ENCODE data around the gene BRD4.

DNA sequence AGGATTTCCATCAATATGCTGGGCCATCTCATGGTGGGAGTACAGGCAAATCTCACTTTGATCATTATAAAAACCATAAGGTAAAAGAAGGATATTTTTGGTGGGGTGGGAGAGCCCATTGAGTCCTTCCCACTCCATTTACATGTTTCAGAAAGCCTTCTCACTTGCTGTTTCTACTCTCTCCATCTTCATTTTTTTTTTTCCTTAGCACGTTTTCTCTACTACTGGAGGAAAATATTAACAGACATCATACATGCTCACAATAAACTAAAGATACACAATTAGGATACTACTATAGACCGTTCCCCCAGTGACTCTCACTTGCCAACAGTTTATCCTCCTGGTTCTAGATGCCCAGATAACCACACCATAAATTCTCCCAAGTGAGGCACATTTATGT, 49.1 kb upstream of the BRD4 start:
- TF ChIP-seq, protein P1, sequence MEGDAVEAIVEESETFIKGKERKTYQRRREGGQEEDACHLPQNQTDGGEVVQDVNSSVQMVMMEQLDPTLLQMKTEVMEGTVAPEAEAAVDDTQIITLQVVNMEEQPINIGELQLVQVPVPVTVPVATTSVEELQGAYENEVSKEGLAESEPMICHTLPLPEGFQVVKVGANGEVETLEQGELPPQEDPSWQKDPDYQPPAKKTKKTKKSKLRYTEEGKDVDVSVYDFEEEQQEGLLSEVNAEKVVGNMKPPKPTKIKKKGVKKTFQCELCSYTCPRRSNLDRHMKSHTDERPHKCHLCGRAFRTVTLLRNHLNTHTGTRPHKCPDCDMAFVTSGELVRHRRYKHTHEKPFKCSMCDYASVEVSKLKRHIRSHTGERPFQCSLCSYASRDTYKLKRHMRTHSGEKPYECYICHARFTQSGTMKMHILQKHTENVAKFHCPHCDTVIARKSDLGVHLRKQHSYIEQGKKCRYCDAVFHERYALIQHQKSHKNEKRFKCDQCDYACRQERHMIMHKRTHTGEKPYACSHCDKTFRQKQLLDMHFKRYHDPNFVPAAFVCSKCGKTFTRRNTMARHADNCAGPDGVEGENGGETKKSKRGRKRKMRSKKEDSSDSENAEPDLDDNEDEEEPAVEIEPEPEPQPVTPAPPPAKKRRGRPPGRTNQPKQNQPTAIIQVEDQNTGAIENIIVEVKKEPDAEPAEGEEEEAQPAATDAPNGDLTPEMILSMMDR (conservative IDR thresholded peaks at IDR 0.05 in 1 of 2, IDR thresholded peaks at IDR 0.05 in 1 of 2; ENCODE audit: low read depth in 1 of 2, low read length in 2 of 2) = no peak
- no peak for TF ChIP-seq EZH2 (IDR thresholded peaks at IDR 0.05; ENCODE audit: low read length, missing control alignments)

Measured in fibroblast of lung (primary cell).